PC-3 (cell line): Measurements from ENCODE around the gene ARL14. TPM values are rescaled to one million over a fixed set of nuclear protein-coding genes. Genes with fewer than 3 reads are reported as not detected.

ENCODE experiments used
- ATAC-seq: fragments of 200-7000 bp; cut with Tn5 transposase; 2 replicates; pipeline ENCODE4 v1.9.1; 2020; ENCODE audit warnings: mild to moderate bottlenecking, moderate library complexity
- BruUV-seq: library from RNA; stranded (reverse); fragments of 400-500 nt; replicated peaks from 2 replicates; lab custom pipeline; 2021; lab: Mats Ljungman, UMichigan
- CTCF ChIA-PET: fragments of 300-600 bp; sonication (Branson Sonifier 250); formaldehyde crosslinking; loops from one replicate; lab custom pipeline; 2022; ENCODE audit warnings: antibody characterized with exemption; lab: Charles Lee
- POLR2A ChIA-PET: fragments of 300-600 bp; sonication (Branson Sonifier 250); formaldehyde crosslinking; loops from one replicate; lab custom pipeline; 2022; ENCODE audit warnings: antibody characterized with exemption; ENCODE audit not compliant: unreplicated experiment; lab: Charles Lee
- DNase-seq: peaks from one replicate; pipeline ENCODE4 v3.0.0-alpha.2; 2015
- H2AFZ ChIP-seq: fragments of 300-600 bp; sonication (generic); 2 replicates; pipeline ENCODE4 v1.6.0; 2016; ENCODE audit warnings: antibody characterized with exemption, low read length
- H3F3A ChIP-seq: fragments of 300-600 bp; sonication (generic); one replicate; pipeline ENCODE4 v1.6.0; 2017; ENCODE audit warnings: antibody characterized with exemption, low read length, control low read depth, mild to moderate bottlenecking; ENCODE audit not compliant: unreplicated experiment
- H3K27ac ChIP-seq: fragments of 300-600 bp; sonication (generic); 2 replicates; pipeline ENCODE4 v1.5.1; 2016; ENCODE audit warnings: mild to moderate bottlenecking, low read length
- H3K27me3 ChIP-seq: fragments of 300-600 bp; sonication (generic); 2 replicates; pipeline ENCODE4 v1.6.1; 2016; ENCODE audit warnings: low read length, mixed read lengths
- H3K36me3 ChIP-seq: fragments of 300-600 bp; sonication (generic); 2 replicates; pipeline ENCODE4 v1.6.1; 2016; ENCODE audit warnings: low read depth, mixed run types, low read length, mixed read lengths
- H3K4me1 ChIP-seq: fragments of 300-600 bp; sonication (generic); 2 replicates; pipeline ENCODE4 v1.5.1; 2016; ENCODE audit warnings: low read length; ENCODE audit not compliant: insufficient read depth
- H3K4me2 ChIP-seq: fragments of 300-600 bp; sonication (generic); 2 replicates; pipeline ENCODE4 v1.6.0; 2016; ENCODE audit warnings: low read length
- H3K4me3 ChIP-seq: fragments of 300-600 bp; sonication (generic); 2 replicates; pipeline ENCODE4 v1.5.1; 2016; ENCODE audit warnings: mild to moderate bottlenecking, low read length, mixed read lengths
- H3K79me2 ChIP-seq: fragments of 300-600 bp; sonication (generic); 2 replicates; pipeline ENCODE4 v1.6.1; 2017; ENCODE audit warnings: low read length, mixed read lengths
- H3K9ac ChIP-seq: fragments of 300-600 bp; sonication (generic); 2 replicates; pipeline ENCODE4 v1.6.0; 2016; ENCODE audit warnings: mild to moderate bottlenecking, low read length
- H3K9me2 ChIP-seq: fragments of 300-600 bp; sonication (generic); replicated peaks from 2 replicates; pipeline ENCODE4 v1.6.1; 2016; ENCODE audit warnings: mixed run types, low read length, mixed read lengths
- H3K9me3 ChIP-seq: fragments of 300-600 bp; sonication (generic); 2 replicates; pipeline ENCODE4 v1.6.1; 2016; ENCODE audit warnings: low read length, mixed read lengths
- H4K20me1 ChIP-seq: fragments of 300-600 bp; sonication (generic); 2 replicates; pipeline ENCODE4 v1.6.1; 2016; ENCODE audit warnings: low read length, mixed read lengths
- EZH2 ChIP-seq: fragments of 300-600 bp; sonication (generic); IDR thresholded peaks from one replicate; pipeline ENCODE4 v1.6.1; 2017; ENCODE audit warnings: antibody characterized with exemption, mild to moderate bottlenecking, low read length; ENCODE audit not compliant: unreplicated experiment
- EZH2phosphoT487 ChIP-seq: fragments of 300-600 bp; sonication (generic); IDR thresholded peaks from 2 replicates; pipeline ENCODE4 v1.6.1; 2018; ENCODE audit warnings: mild to moderate bottlenecking, antibody characterized with exemption, low read length, borderline replicate concordance
- intact Hi-C: fragments of 100-400 bp; cut with micrococcal nuclease; formaldehyde crosslinking; loops from 2 replicates; pipeline ENCODE4 v1.9.0; 2023
- total RNA-seq: library from RNA; depleted of rRNA; stranded (reverse); fragments of >200 nt; gene quantifications from 2 replicates; pipeline ENCODE4 v1.2.3, GENCODE V29; 2014
- TF ChIP-seq, protein P1 (sequence below): fragments of 300-600 bp; sonication (generic); conservative IDR thresholded peaks from 2 replicates; pipeline ENCODE4 v1.5.1; 2017; ENCODE audit warnings: antibody characterized with exemption, low read depth, mild to moderate bottlenecking, low read length

ARL14 gene
- total RNA-seq, 1 experiment from 2014 or later, result 3.9 TPM

DNA sequence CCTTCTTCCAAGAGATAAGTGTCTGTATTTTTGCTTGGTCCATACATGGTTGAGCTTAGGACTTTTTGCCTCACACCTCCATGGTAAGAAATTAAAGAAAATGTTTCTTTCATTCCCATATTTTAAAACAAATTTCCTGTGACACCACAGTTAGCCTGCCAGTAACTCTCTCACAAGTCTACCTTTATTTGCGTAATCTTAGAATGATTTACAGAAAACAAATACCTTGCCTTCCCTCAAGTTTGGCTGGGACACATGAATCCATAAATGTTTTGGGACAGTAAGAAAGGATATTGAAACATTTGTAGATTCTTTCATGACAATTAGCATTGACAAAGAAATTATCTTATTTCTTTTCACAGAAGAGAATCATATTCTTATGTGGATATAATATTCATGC is 3.8 kb upstream of the ARL14 start:
- BruUV-seq, result no TSS peak
- Histone ChIP-seq H3K4me3 (no peak overlapping the region), H3K79me2 (peaks cover 8% of the 10 kb centered on the region; the same call in 1 of the 2 replicates), H4K20me1 (no peaks in the 10 kb centered on the region), H3K36me3 (no peaks in the 10 kb centered on the region), H3K9ac (no peak overlapping the region), H3F3A (peaks cover 15% of the 10 kb centered on the region), H3K27me3 (no peaks in the 10 kb centered on the region), H3K9me2 (no peaks in the 10 kb centered on the region), H3K9me3 (no peaks in the 10 kb centered on the region), H3K4me1 (peaks cover 50% of the 10 kb centered on the region), H2AFZ (no peak overlapping the region), H3K27ac (no peak overlapping the region), H3K4me2 (no peak overlapping the region)
- ChIA-PET POLR2A (no interaction called here), CTCF (no interaction called here)
- intact Hi-C loops, result no loop called here
- TF ChIP-seq, protein P1, sequence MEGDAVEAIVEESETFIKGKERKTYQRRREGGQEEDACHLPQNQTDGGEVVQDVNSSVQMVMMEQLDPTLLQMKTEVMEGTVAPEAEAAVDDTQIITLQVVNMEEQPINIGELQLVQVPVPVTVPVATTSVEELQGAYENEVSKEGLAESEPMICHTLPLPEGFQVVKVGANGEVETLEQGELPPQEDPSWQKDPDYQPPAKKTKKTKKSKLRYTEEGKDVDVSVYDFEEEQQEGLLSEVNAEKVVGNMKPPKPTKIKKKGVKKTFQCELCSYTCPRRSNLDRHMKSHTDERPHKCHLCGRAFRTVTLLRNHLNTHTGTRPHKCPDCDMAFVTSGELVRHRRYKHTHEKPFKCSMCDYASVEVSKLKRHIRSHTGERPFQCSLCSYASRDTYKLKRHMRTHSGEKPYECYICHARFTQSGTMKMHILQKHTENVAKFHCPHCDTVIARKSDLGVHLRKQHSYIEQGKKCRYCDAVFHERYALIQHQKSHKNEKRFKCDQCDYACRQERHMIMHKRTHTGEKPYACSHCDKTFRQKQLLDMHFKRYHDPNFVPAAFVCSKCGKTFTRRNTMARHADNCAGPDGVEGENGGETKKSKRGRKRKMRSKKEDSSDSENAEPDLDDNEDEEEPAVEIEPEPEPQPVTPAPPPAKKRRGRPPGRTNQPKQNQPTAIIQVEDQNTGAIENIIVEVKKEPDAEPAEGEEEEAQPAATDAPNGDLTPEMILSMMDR, result no peak
- TF ChIP-seq EZH2phosphoT487 (no peak), EZH2 (no peak)
- ATAC-seq, result no peak
- DNase-seq, result no peak

DNA sequence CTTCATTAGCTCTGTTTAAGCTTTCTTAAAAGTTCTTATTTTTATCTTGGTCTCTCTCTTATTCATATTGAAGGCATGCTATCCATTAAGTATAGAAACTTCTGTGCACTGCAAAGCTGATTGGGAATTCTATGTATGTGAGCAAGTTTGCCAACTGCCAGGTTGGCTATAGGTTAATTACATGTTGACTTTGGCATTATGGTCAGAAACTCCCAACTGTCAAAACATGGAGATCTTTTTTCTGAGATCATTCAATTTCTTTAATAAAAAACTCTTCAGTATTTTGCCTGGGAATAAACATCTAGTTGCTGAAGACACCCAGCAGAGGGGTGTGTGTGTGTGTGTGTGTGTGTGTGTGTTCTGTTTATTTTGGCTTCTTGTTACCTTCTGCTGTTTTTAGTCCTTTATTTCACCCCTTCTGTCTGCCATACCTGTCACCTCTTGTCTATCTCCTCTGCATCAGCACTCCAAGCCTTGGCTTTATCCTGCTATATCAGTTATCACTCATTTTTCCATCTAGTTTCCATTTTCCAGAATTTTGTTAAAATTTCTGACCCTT is 1.3 kb upstream of the ARL14 start:
- Histone ChIP-seq H3K4me3 (peak overlapping the region; percentile 16; the same call in 1 of the 2 replicates), H3K9me2 (no peaks in the 10 kb centered on the region), H4K20me1 (no peaks in the 10 kb centered on the region), H3K9me3 (no peaks in the 10 kb centered on the region), H3K79me2 (peaks cover 12% of the 10 kb centered on the region; the same call in 1 of the 2 replicates), H3F3A (peaks cover 15% of the 10 kb centered on the region), H3K27ac (peak overlapping the region; percentile 91), H2AFZ (no peak overlapping the region), H3K27me3 (no peaks in the 10 kb centered on the region), H3K9ac (peak overlapping the region; percentile 46), H3K4me2 (peak overlapping the region; percentile 84), H3K4me1 (peaks cover 59% of the 10 kb centered on the region), H3K36me3 (no peaks in the 10 kb centered on the region)
- peak; percentile 64 for DNase-seq
- POLR2A ChIA-PET, result no interaction called here
- peak; percentile 3; the same call in 1 of the 2 replicates for ATAC-seq
- CTCF ChIA-PET, result interaction anchor here (0.6 kb wide), 1 partner anchor 8 kb away, joined by 3 read pairs; no protein-coding TSS in a partner anchor
- TF ChIP-seq, protein P1, result no peak
- TF ChIP-seq EZH2phosphoT487 (no peak), EZH2 (no peak)
- intact Hi-C loops, result loop anchor here (2.0 kb wide), 1 partner anchor 23 kb away; no protein-coding TSS in a partner anchor
- no TSS peak for BruUV-seq

DNA sequence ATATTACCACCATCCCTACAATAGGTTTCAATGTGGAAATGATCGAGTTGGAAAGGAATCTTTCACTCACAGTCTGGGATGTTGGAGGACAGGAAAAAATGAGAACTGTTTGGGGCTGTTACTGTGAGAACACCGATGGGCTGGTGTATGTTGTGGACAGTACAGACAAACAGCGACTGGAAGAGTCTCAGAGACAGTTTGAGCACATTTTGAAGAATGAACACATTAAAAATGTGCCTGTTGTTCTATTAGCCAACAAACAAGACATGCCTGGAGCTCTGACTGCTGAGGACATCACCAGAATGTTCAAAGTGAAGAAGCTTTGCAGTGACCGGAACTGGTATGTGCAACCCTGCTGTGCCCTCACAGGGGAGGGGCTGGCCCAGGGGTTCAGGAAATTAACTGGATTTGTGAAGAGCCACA is 510 bp downstream of the ARL14 start:
- CTCF ChIA-PET, result interaction anchor here (0.6 kb wide), 2 partner anchors 147 to 1935 kb away, joined by 3 read pairs; no protein-coding TSS in a partner anchor
- POLR2A ChIA-PET, result interaction anchor here (0.7 kb wide), 1 partner anchor 9 kb away, joined by 12 read pairs; no protein-coding TSS in a partner anchor
- H3K4me1 ChIP-seq, result peaks cover 59% of the 10 kb centered on the region

More for the DNA sequence above, 510 bp downstream of the ARL14 start:
- H2AFZ ChIP-seq, result peak overlapping the region; percentile 49; the same call in 1 of the 2 replicates
- H3K9ac ChIP-seq, result peak overlapping the region; percentile 56
- BruUV-seq, result TSS peak; percentile 94
- H3K27ac ChIP-seq, result peak overlapping the region; percentile 91
- no peaks in the 10 kb centered on the region for H3K9me3 ChIP-seq
- intact Hi-C loops, result loop anchor here (1.0 to 2.0 kb wide), 2 partner anchors 10 to 25 kb away; no protein-coding TSS in a partner anchor
- H3K4me2 ChIP-seq, result peak overlapping the region; percentile 84
- TF ChIP-seq EZH2 (no peak), EZH2phosphoT487 (no peak)
- TF ChIP-seq, protein P1, result no peak
- DNase-seq (peak; percentile 36), ATAC-seq (peak; percentile 40)
- H3K4me3 ChIP-seq, result peak overlapping the region; percentile 58
- no peaks in the 10 kb centered on the region for H3K36me3 ChIP-seq
- no peaks in the 10 kb centered on the region for H4K20me1 ChIP-seq
- no peaks in the 10 kb centered on the region for H3K9me2 ChIP-seq
- peaks cover 12% of the 10 kb centered on the region; the same call in 1 of the 2 replicates for H3K79me2 ChIP-seq
- no peaks in the 10 kb centered on the region for H3K27me3 ChIP-seq
- peaks cover 15% of the 10 kb centered on the region for H3F3A ChIP-seq
